GM12878 (cell line): ENCODE data around the gene KCNB1. TPM values are rescaled to one million over a fixed set of nuclear protein-coding genes. Genes with fewer than 3 reads are reported as not detected.

Experiments used
- ATAC-seq: fragments of 200-7000 bp; cut with Tn5 transposase; 3 replicates; pipeline ENCODE4 v1.9.1; 2020; ENCODE audit warnings: mild to moderate bottlenecking, moderate library complexity
- BruUV-seq: library from RNA; stranded (reverse); fragments of 400-500 nt; replicated peaks from 2 replicates; lab custom pipeline; 2021; lab: Mats Ljungman, UMichigan
- CTCF ChIA-PET: fragments of 300-600 bp; sonication (Branson Sonifier 250); formaldehyde crosslinking; extraction: SDS; loops from one replicate; lab custom pipeline; 2021; ENCODE audit warnings: inconsistent platforms; lab: Yijun Ruan, JAX
- POLR2A ChIA-PET: fragments of 350-600 bp; formaldehyde crosslinking; extraction: SDS; loops from one replicate; lab custom pipeline; 2021; ENCODE audit warnings: inconsistent platforms; lab: Charles Lee
- RAD21 ChIA-PET: fragments of 300-600 bp; sonication (Branson Sonifier 250); formaldehyde crosslinking; loops from one replicate; lab custom pipeline; 2023; ENCODE audit warnings: antibody characterized with exemption; ENCODE audit not compliant: unreplicated experiment; lab: Charles Lee
- SMC1A ChIA-PET: fragments of 300-600 bp; sonication (Branson Sonifier 250); formaldehyde crosslinking; loops from one replicate; lab custom pipeline; 2023; ENCODE audit not compliant: unreplicated experiment, uncharacterized antibody; lab: Charles Lee
- DNase-seq: peaks from one replicate; pipeline ENCODE4 v3.0.0-alpha.2; 2011; ENCODE audit warnings: low read depth, low spot score
- FAIRE-seq: peaks from 3 replicates; lab custom pipeline; 2011; peaks lifted over from hg19 to GRCh38; lab: Jason Lieb, UNC
- H2AFZ ChIP-seq: 2 replicates; pipeline ENCODE4 v1.6.0; 2011; ENCODE audit warnings: low read depth, low read length, control low read depth; ENCODE audit not compliant: control insufficient read depth
- H3K27ac ChIP-seq: 2 replicates; pipeline ENCODE4 v1.5.1; 2011; ENCODE audit warnings: control low read depth; ENCODE audit not compliant: control insufficient read depth, insufficient read depth
- H3K27me3 ChIP-seq, 2 experiments: replicated peaks in 1 of 2; 2 replicates each; pipeline versions ENCODE4 v1.6.0 to v1.6.1; 2011; ENCODE audit warnings: low read length in 1 of 2; ENCODE audit not compliant: control insufficient read depth in 2 of 2, insufficient read depth in 2 of 2
- H3K36me3 ChIP-seq, 2 experiments: 2 replicates each; pipeline ENCODE4 v1.5.1; 2011; ENCODE audit warnings: low read length in 1 of 2; ENCODE audit not compliant: control insufficient read depth in 2 of 2, insufficient read depth in 2 of 2
- H3K4me1 ChIP-seq: 2 replicates; pipeline ENCODE4 v1.6.1; 2011; ENCODE audit warnings: mild to moderate bottlenecking, low read length, moderate library complexity, mixed read lengths; ENCODE audit not compliant: control insufficient read depth, insufficient read depth
- H3K4me2 ChIP-seq: 2 replicates; pipeline ENCODE4 v1.6.0; 2011; ENCODE audit warnings: control low read depth; ENCODE audit not compliant: control insufficient read depth, insufficient read depth
- H3K4me3 ChIP-seq: fragments of 200-600 bp; sonication (generic); 2 replicates; pipeline ENCODE4 v1.5.1; 2016
- H3K79me2 ChIP-seq: 2 replicates; pipeline ENCODE4 v1.6.0; 2011; ENCODE audit warnings: low read length; ENCODE audit not compliant: control insufficient read depth, insufficient read depth
- H3K9ac ChIP-seq: 2 replicates; pipeline ENCODE4 v1.8.0; 2011; ENCODE audit warnings: low read length, control low read depth, mixed read lengths; ENCODE audit not compliant: control insufficient read depth, insufficient read depth
- H3K9me3 ChIP-seq: replicated peaks from 3 replicates; pipeline ENCODE4 v1.5.1; 2011; ENCODE audit warnings: mild to moderate bottlenecking, low read length; ENCODE audit not compliant: control insufficient read depth, insufficient read depth
- H4K20me1 ChIP-seq: 2 replicates; pipeline ENCODE4 v1.6.0; 2011; ENCODE audit not compliant: control insufficient read depth, insufficient read depth
- CBFB ChIP-seq: IDR thresholded peaks from 2 replicates; pipeline ENCODE4 v1.6.1; 2016; ENCODE audit warnings: antibody characterized with exemption, low read depth
- CTCF ChIP-seq, 3 experiments: IDR thresholded peaks in 2 of 3; conservative IDR thresholded peaks in 1 of 3; 2 replicates each; pipeline ENCODE4 v1.5.1; 2011; ENCODE audit warnings: low read depth in 3 of 3, low read length in 3 of 3, mild to moderate bottlenecking in 3 of 3, control low read depth in 2 of 3, moderate library complexity in 2 of 3, inconsistent platforms in 1 of 3, mixed read lengths in 1 of 3; ENCODE audit not compliant: control insufficient read depth in 2 of 3, insufficient read depth in 1 of 3; ENCODE audit errors: extremely low read depth in 1 of 3
- E2F8 ChIP-seq: fragments of 450-650 bp; IDR thresholded peaks from 2 replicates; pipeline ENCODE4 v1.6.1; 2018; ENCODE audit warnings: mild to moderate bottlenecking, low read depth, moderate library complexity; ENCODE audit not compliant: partially characterized antibody
- FOXK2 ChIP-seq: fragments of 450-650 bp; IDR thresholded peaks from 2 replicates; pipeline ENCODE4 v1.6.1; 2017; ENCODE audit warnings: mild to moderate bottlenecking, moderate library complexity
- FOXM1 ChIP-seq: IDR thresholded peaks from 2 replicates; pipeline ENCODE4 v1.6.1; 2012; ENCODE audit warnings: low read depth, mild to moderate bottlenecking, inconsistent platforms, low read length, moderate library complexity
- IRF3 ChIP-seq: fragments of 450-650 bp; IDR thresholded peaks from 2 replicates; pipeline ENCODE4 v1.6.1; 2014; ENCODE audit warnings: mild to moderate bottlenecking
- IRF4 ChIP-seq: IDR thresholded peaks from 2 replicates; pipeline ENCODE4 v1.6.1; 2011; ENCODE audit warnings: low read depth, low read length
- KDM1A ChIP-seq: fragments of 200-600 bp; sonication (generic); IDR thresholded peaks from 2 replicates; pipeline ENCODE4 v1.6.1; 2016; ENCODE audit warnings: borderline replicate concordance
- MEF2A ChIP-seq: IDR thresholded peaks from 2 replicates; pipeline ENCODE4 v1.6.1; 2011; ENCODE audit warnings: low read depth, mild to moderate bottlenecking, low read length, moderate library complexity; ENCODE audit not compliant: insufficient read depth
- MYB ChIP-seq: fragments of 150-350 bp; IDR thresholded peaks from 2 replicates; pipeline ENCODE4 v1.6.1; 2014; ENCODE audit warnings: mild to moderate bottlenecking, low read depth, low read length, borderline replicate concordance
- RCOR1 ChIP-seq: conservative IDR thresholded peaks from 2 replicates; pipeline ENCODE4 v1.6.1; 2012; ENCODE audit warnings: low read depth, low read length, improper control_type of control experiment
- STAT1 ChIP-seq: fragments of 450-650 bp; conservative IDR thresholded peaks from 2 replicates; pipeline ENCODE4 v1.6.1; 2014; ENCODE audit warnings: antibody characterized with exemption, mild to moderate bottlenecking
- STAT3 ChIP-seq: IDR thresholded peaks from 2 replicates; pipeline ENCODE4 v1.6.1; 2011; ENCODE audit warnings: low read depth, low read length, improper control_type of control experiment
- TAF1 ChIP-seq: IDR thresholded peaks from 2 replicates; pipeline ENCODE4 v1.6.1; 2011; ENCODE audit warnings: mild to moderate bottlenecking, low read depth, low read length, borderline replicate concordance
- ZNF592 ChIP-seq: fragments of 450-650 bp; IDR thresholded peaks from 2 replicates; pipeline ENCODE4 v1.6.1; 2017; ENCODE audit warnings: mild to moderate bottlenecking, moderate library complexity
- WGBS: methylation state at CpG from one replicate; pipeline ENCODE4 v1.1.6; 2016; ENCODE audit warnings: low lambda C conversion rate; ENCODE audit not compliant: insufficient replicate concordance, insufficient coverage; ENCODE audit errors: missing lambda C conversion rate; 5-methylcytosine and 5-hydroxymethylcytosine counted together
- in situ Hi-C: fragments of 300-500 bp; cut with MboI; formaldehyde crosslinking; loops from 9 replicates; pipeline ENCODE4 v1.14.3; 2018; ENCODE audit warnings: mixed read lengths
- intact Hi-C: fragments of 100-400 bp; cut with micrococcal nuclease; formaldehyde crosslinking; loops from one replicate; pipeline ENCODE4 v1.14.2; 2022; ENCODE audit not compliant: unreplicated experiment
- polyA plus RNA-seq, 11 experiments: library from polyadenylated mRNA; depleted of rRNA in 4 of 11; unstranded in 6 of 11; stranded (reverse) in 5 of 11; fragments of >200 nt; fragmentation: Nextera tagmentation in 4 of 11; fragmentation: Illumina TruSeq in 1 of 11; extraction: Ambion mirVana in 4 of 11; extraction: Trizol in 1 of 11; gene quantifications; 1 replicate in 1 of 11; 2 replicates in 10 of 11; pipeline versions ENCODE4 v1.2.1 to v1.2.3, GENCODE V29; 2011 to 2016; ENCODE audit warnings: inconsistent platforms in 2 of 11, missing spikeins in 2 of 11, low read depth in 1 of 11
- total RNA-seq, 4 experiments: library from RNA; depleted of rRNA in 3 of 4; stranded (reverse); fragments of >200 nt in 3 of 4; fragmentation: Illumina TruSeq in 1 of 4; extraction: Trizol in 1 of 4; gene quantifications; 2 replicates each; pipeline versions ENCODE4 v1.2.1 to v1.2.3, GENCODE V29; 2013 to 2021

The KCNB1 gene
- total and polyA plus RNA-seq, 10 of the 15 experiments (the other 5 are each of a cell fraction or from before 2014, with no cell fraction given): 0.02 to 0.08 (median 0.03) TPM; not detected in 7

GRCh38 chr20:49497398-49497669, 14.9 kb upstream of the KCNB1 start:
- ChIA-PET SMC1A (no interaction called here), RAD21 (no interaction called here), POLR2A (no interaction called here), CTCF (interaction anchor here (1.3 kb wide), 1 partner anchor 37 kb away, joined by 3 read pairs; no protein-coding TSS in a partner anchor)
- no peaks in the 10 kb centered on the region for H3K4me1 ChIP-seq
- DNase-seq (no peak), ATAC-seq (no peak), FAIRE-seq (no peak)
- H3K4me2 ChIP-seq: no peak overlapping the region
- H3K9me3 ChIP-seq: no peaks in the 10 kb centered on the region; the same call in 2 of the 3 replicates
- no peaks in the 10 kb centered on the region for H3K27me3 ChIP-seq
- intact Hi-C loops: no loop called here
- BruUV-seq: no TSS peak
- 0% methylated on average over 1 of the region's 1 CpG for WGBS
- H3K27ac ChIP-seq: no peak overlapping the region
- H4K20me1 ChIP-seq: no peaks in the 10 kb centered on the region
- no peak overlapping the region for H2AFZ ChIP-seq
- H3K4me3 ChIP-seq: no peak overlapping the region
- no peaks in the 10 kb centered on the region for H3K36me3 ChIP-seq
- no peaks in the 10 kb centered on the region for H3K79me2 ChIP-seq
- no peak for TF ChIP-seq TAF1
- no peak for TF ChIP-seq MEF2A
- TF ChIP-seq CTCF (IDR thresholded peaks at IDR 0.05 in 2 of 3, conservative IDR thresholded peaks at IDR 0.05 in 1 of 3; ENCODE audit: control insufficient read depth in 2 of 3, extremely low read depth in 1 of 3, insufficient read depth in 1 of 3, low read depth in 3 of 3, low read length in 3 of 3): no peak
- no peak for TF ChIP-seq CBFB
- no peak for TF ChIP-seq MYB
- no peak for TF ChIP-seq FOXK2
- no peak for TF ChIP-seq STAT1
- TF ChIP-seq KDM1A: no peak
- no peak for TF ChIP-seq E2F8
- no peak for TF ChIP-seq IRF3
- no peak for TF ChIP-seq IRF4
- no peak for TF ChIP-seq RCOR1
- TF ChIP-seq STAT3: no peak
- TF ChIP-seq FOXM1: no peak
- no peak for TF ChIP-seq ZNF592
- H3K9ac ChIP-seq: no peak overlapping the region
- in situ Hi-C loops: no loop called here
